Epidermal melanocyte (primary cell): ENCODE measurements around the gene OR2C3.
"Not testable (repeated sequence)": the region's sequence is repeated elsewhere in the genome, so short reads cannot be mapped to it uniquely, and the experiment has no call there.

Source experiments
- DNase-seq: peaks from one replicate; pipeline ENCODE4 v3.0.0; 2011; ENCODE audit warnings: low spot score; ENCODE audit not compliant: insufficient read length

The OR2C3 gene

DNA sequence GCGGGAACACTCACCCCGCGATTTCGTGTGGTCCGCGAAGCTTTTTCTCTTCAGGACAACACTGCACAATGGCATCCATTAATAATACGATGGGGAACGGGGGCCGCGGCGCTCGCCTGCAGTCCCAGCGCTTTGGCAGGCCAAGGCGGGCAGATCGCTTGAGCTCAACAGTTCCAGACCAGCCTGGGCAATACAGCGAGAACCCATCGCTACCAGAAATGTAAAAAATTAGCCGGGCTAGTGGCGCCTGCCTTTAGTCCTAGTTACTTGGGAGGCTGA lies 17.7 kb downstream of the OR2C3 start:
- no peak for DNase-seq

- no peak for DNase-seq
Observed at GRCh38 chr1:247517795-247518612, 18.2 kb downstream of the OR2C3 start.

DNA sequence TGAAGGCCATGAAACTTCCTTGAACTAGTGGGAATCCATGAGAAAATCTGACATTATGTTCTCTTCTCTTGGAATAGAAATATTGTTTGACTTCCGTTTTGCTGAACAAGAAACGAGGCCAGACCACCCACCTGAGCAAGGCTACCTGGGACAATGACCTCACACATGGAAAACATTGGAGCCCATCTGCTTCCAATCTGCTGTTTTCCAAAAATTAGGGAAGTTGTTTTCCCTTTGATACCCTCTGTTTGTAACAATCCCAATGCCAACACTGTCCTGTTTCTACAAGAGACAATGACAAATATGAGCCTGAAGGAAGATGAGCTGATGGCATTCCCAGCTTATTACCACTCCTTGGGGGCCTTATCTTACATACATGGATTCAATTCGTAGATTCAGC lies 29.4 kb downstream of the OR2C3 start:
- DNase-seq = no peak

GRCh38 chr1:247500865-247501264 lies 35.4 kb downstream of the OR2C3 start:
- DNase-seq = no peak

DNA sequence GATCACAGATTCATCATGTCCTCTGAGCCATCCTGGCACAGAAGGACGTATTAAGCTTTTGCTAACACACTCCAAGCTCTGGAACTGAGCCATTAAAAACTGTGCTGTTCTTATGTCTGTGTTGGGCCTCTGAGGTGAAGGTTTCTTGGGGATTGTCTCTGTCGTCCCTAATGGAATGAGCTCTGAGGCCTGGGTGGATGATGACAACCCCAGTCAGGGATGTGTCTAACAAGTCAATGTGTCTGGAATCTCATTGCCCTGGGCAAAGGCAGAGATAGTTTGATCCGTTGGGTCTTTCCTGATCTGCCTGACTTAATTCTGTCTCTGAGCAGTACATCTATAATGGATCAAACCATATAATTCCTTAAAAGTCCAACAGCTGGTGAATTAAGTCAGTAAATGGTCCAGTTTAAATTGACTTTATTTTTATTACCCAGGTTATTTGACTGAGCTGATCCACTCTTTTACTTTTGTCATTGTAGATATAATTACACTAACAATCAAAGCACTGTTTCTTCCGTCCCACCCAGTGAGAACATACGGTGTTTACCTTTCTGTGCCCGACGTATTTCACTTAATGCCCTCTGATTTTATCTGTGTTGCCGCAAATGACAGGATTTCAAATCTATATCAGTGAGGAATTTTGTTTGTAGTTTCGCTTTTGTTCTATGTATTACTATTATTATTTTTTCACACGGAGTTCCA lies 39.5 kb downstream of the OR2C3 start:
- DNase-seq = no peak

GRCh38 chr1:247494767-247495166 lies 41.5 kb downstream of the OR2C3 start:
- DNase-seq = no peak

DNA sequence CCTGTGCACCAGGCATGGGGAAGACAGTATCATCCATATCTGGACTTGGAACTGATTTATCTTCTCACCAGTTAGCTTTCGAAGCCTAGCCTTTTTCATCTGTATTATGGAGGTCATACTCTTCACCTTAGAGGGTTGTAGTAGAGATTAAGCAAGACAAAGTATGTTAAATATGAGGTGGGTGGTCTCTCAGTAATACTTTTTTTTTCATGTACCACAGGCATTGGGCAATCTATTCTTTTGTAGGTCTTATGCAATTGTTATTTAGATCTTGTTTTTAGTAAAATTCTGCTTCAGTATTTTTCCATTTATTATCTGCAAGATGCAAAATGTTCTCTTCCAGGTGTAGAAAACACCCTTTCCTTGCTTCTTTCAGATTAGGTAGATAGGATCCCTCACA lies 43.1 kb downstream of the OR2C3 start:
- no peak for DNase-seq

- DNase-seq = no peak
Observed at GRCh38 chr1:247491328-247491727, 44.9 kb downstream of the OR2C3 start.

GRCh38 chr1:247487057-247487456 lies 49.2 kb downstream of the OR2C3 start:
- no peak for DNase-seq

GRCh38 chr1:247482747-247483146 lies 53.5 kb downstream of the OR2C3 start:
- no peak for DNase-seq

GRCh38 chr1:247476328-247477058 lies 59.7 kb downstream of the OR2C3 start:
- DNase-seq = not testable (repeated sequence)

- DNase-seq = no peak
Observed at GRCh38 chr1:247475793-247476192, 60.4 kb downstream of the OR2C3 start.
